Nephron progenitor cell (in vitro differentiated cells): ENCODE results near the gene ZNF805.

Experiments used
- DNase-seq: peaks from one replicate; pipeline ENCODE4 v3.0.0; 2021
- H3K27ac Mint-ChIP-seq: 2 replicates; pipeline ENCODE4 v1.8.0; 2021; ENCODE audit warnings: mild to moderate bottlenecking, moderate library complexity, mixed read lengths
- H3K27me3 Mint-ChIP-seq: 2 replicates; pipeline ENCODE4 v1.8.0; 2021; ENCODE audit warnings: mild to moderate bottlenecking, low read depth, mixed read lengths; ENCODE audit not compliant: poor library complexity
- H3K36me3 Mint-ChIP-seq: 2 replicates; pipeline ENCODE4 v1.8.0; 2021; ENCODE audit warnings: low read depth, mixed read lengths
- H3K4me1 Mint-ChIP-seq: 2 replicates; pipeline ENCODE4 v1.8.0; 2021; ENCODE audit warnings: mixed read lengths
- H3K4me3 Mint-ChIP-seq: 2 replicates; pipeline ENCODE4 v1.8.0; 2021; ENCODE audit warnings: mild to moderate bottlenecking, moderate library complexity, mixed read lengths
- H3K9me3 Mint-ChIP-seq: 2 replicates; pipeline ENCODE4 v1.8.0; 2021; ENCODE audit warnings: mild to moderate bottlenecking, moderate library complexity, mixed read lengths
- TF ChIP-seq, protein P1 (sequence below): fragments of 200-600 bp; sonication (generic); IDR thresholded peaks from 2 replicates; pipeline ENCODE4 v1.5.0; 2021; ENCODE audit warnings: antibody characterized with exemption

Gene ZNF805

DNA sequence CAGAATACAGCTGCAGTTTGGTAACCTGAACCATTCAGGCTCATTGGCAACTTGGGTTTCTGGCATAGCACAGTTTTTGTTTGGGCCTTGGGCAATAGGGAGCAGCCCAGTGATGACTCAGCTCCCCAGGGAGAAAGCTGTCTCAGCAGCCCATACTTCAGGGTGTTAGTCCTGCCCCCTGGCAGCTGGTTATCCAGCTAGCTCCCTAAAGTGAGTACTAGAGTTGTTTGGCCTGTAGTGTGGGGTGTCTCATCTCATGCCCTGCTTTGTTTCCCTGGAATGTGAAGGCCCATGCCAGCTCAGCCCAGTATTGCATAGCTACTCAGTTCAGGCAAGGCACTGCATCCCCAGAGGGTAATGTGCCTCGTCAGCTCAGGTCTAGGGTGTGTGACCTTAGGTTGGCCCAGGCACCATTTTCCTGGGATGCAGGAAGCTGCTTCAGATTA, 61.6 kb downstream of the ZNF805 start:
- TF ChIP-seq, protein P1, sequence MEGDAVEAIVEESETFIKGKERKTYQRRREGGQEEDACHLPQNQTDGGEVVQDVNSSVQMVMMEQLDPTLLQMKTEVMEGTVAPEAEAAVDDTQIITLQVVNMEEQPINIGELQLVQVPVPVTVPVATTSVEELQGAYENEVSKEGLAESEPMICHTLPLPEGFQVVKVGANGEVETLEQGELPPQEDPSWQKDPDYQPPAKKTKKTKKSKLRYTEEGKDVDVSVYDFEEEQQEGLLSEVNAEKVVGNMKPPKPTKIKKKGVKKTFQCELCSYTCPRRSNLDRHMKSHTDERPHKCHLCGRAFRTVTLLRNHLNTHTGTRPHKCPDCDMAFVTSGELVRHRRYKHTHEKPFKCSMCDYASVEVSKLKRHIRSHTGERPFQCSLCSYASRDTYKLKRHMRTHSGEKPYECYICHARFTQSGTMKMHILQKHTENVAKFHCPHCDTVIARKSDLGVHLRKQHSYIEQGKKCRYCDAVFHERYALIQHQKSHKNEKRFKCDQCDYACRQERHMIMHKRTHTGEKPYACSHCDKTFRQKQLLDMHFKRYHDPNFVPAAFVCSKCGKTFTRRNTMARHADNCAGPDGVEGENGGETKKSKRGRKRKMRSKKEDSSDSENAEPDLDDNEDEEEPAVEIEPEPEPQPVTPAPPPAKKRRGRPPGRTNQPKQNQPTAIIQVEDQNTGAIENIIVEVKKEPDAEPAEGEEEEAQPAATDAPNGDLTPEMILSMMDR = no peak
- no peak overlapping the region for H3K27ac Mint-ChIP-seq
- H3K9me3 Mint-ChIP-seq = peaks cover 29% of the 10 kb centered on the region
- no peak for DNase-seq
- no peaks in the 10 kb centered on the region for H3K4me1 Mint-ChIP-seq
- no peaks in the 10 kb centered on the region for H3K27me3 Mint-ChIP-seq
- no peak overlapping the region for H3K4me3 Mint-ChIP-seq
- peaks cover 53% of the 10 kb centered on the region for H3K36me3 Mint-ChIP-seq

DNA sequence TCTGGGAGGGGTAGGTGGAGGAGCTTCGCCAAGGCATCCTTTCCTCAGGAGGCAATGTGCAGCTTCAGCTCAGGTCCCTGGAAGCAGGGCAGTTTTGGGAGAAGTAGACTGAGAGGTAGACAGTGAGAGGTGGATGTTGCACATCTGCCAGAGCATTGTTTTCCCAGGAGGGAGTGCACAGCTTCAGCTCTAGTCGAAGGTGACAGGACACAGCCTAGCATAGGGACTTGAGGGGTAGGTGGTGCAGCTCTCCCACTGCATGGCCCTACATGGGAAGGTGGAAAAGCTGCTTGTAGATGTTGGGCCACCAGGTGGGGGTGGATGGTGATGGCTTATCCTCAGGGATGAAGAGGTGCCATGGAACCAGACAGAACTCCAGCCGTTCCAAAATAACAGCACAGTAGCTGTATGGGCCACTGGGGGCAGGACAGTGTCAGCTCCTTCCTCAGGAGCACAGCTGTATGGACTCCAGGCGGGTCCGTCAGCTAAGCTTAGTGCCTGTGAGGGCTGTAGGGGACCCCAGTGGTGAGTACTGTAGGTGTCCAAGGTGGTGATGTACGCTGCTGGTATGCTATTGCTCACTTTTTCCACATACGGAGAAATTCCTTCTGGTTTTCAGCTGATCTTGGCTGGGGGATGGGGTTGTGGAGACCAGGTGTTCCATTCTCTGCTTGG, 62.4 kb downstream of the ZNF805 start:
- peaks cover 22% of the 10 kb centered on the region for H3K9me3 Mint-ChIP-seq
- no peak for DNase-seq
- H3K4me3 Mint-ChIP-seq = no peak overlapping the region
- peak overlapping the region; percentile 72 for H3K27ac Mint-ChIP-seq
- no peaks in the 10 kb centered on the region for H3K4me1 Mint-ChIP-seq
- H3K36me3 Mint-ChIP-seq = peaks cover 45% of the 10 kb centered on the region
- H3K27me3 Mint-ChIP-seq = no peaks in the 10 kb centered on the region
- TF ChIP-seq, protein P1 = no peak
